Measurements from ENCODE around the gene NXPH1. TPM values are rescaled to one million over a fixed set of nuclear protein-coding genes. Genes with fewer than 3 reads are reported as not detected.

Gene NXPH1
- total RNA-seq, 1 donor from 2014 or later, result not detected

GRCh38 chr7:8684426-8684825 lies 251.0 kb downstream of the NXPH1 start:
- Histone ChIP-seq H3K27ac (no peak overlapping the region), H3K4me3 (no peak overlapping the region), H3F3A (ENCODE audit: low read depth) (no peaks in the 10 kb centered on the region), H4K20me1 (ENCODE audit: low read depth) (no peaks in the 10 kb centered on the region), H3K9ac (no peak overlapping the region), H3K9me3 (ENCODE audit: low read depth) (no peaks in the 10 kb centered on the region), H2AFZ (replicated peaks) (no peak overlapping the region), H3K36me3 (no peaks in the 10 kb centered on the region), H3K4me1 (no peaks in the 10 kb centered on the region), H3K27me3 (no peaks in the 10 kb centered on the region), H3K79me2 (ENCODE audit: low read depth) (no peaks in the 10 kb centered on the region), H3K4me2 (no peak overlapping the region)
- Mint-ChIP-seq H3K27me3 (ENCODE audit: insufficient read depth, low read depth) (no peaks in the 10 kb centered on the region), H3K36me3 (no peaks in the 10 kb centered on the region), H3K9me3 (no peaks in the 10 kb centered on the region), H3K27ac (no peak overlapping the region), H3K4me3 (no peak overlapping the region), H3K4me1 (no peaks in the 10 kb centered on the region)
- TF ChIP-seq EZH2phosphoT487 (IDR thresholded peaks at IDR 0.05) (no peak), EZH2 (IDR thresholded peaks at IDR 0.05) (no peak)
- TF ChIP-seq, protein P1, sequence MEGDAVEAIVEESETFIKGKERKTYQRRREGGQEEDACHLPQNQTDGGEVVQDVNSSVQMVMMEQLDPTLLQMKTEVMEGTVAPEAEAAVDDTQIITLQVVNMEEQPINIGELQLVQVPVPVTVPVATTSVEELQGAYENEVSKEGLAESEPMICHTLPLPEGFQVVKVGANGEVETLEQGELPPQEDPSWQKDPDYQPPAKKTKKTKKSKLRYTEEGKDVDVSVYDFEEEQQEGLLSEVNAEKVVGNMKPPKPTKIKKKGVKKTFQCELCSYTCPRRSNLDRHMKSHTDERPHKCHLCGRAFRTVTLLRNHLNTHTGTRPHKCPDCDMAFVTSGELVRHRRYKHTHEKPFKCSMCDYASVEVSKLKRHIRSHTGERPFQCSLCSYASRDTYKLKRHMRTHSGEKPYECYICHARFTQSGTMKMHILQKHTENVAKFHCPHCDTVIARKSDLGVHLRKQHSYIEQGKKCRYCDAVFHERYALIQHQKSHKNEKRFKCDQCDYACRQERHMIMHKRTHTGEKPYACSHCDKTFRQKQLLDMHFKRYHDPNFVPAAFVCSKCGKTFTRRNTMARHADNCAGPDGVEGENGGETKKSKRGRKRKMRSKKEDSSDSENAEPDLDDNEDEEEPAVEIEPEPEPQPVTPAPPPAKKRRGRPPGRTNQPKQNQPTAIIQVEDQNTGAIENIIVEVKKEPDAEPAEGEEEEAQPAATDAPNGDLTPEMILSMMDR (IDR thresholded peaks at IDR 0.05), result no peak
- DNase-seq (ENCODE audit: low spot score), result no peak

GRCh38 chr7:8699875-8700624 lies 266.6 kb downstream of the NXPH1 start:
- Histone ChIP-seq H3K27me3 (no peaks in the 10 kb centered on the region), H3K4me3 (no peak overlapping the region), H3K9ac (no peak overlapping the region), H3K4me2 (no peak overlapping the region), H2AFZ (replicated peaks) (no peak overlapping the region), H3K9me3 (ENCODE audit: low read depth) (no peaks in the 10 kb centered on the region), H3K4me1 (no peaks in the 10 kb centered on the region), H3K27ac (no peak overlapping the region), H3F3A (ENCODE audit: low read depth) (no peaks in the 10 kb centered on the region), H4K20me1 (ENCODE audit: low read depth) (no peaks in the 10 kb centered on the region), H3K36me3 (no peaks in the 10 kb centered on the region), H3K79me2 (ENCODE audit: low read depth) (no peaks in the 10 kb centered on the region)
- H3K9me3 Mint-ChIP-seq, result no peaks in the 10 kb centered on the region
- no peak overlapping the region for H3K4me3 Mint-ChIP-seq
- DNase-seq (ENCODE audit: low spot score), result no peak
- no peaks in the 10 kb centered on the region for H3K4me1 Mint-ChIP-seq
- no peaks in the 10 kb centered on the region for H3K36me3 Mint-ChIP-seq
- H3K27ac Mint-ChIP-seq, result no peak overlapping the region
- no peak for TF ChIP-seq EZH2 (IDR thresholded peaks at IDR 0.05)
- no peak for TF ChIP-seq EZH2phosphoT487 (IDR thresholded peaks at IDR 0.05)
- TF ChIP-seq, protein P1 (IDR thresholded peaks at IDR 0.05), result no peak
- peaks cover 3% of the 10 kb centered on the region for H3K27me3 Mint-ChIP-seq (ENCODE audit: insufficient read depth, low read depth)

- no peaks in the 10 kb centered on the region for H3K27me3 ChIP-seq
- no peak overlapping the region for H3K9ac ChIP-seq
- no peaks in the 10 kb centered on the region for H4K20me1 ChIP-seq (ENCODE audit: low read depth)
- Mint-ChIP-seq H3K27ac (no peak overlapping the region), H3K4me1 (no peaks in the 10 kb centered on the region), H3K9me3 (no peaks in the 10 kb centered on the region), H3K36me3 (no peaks in the 10 kb centered on the region), H3K4me3 (no peak overlapping the region), H3K27me3 (ENCODE audit: insufficient read depth, low read depth) (peaks cover 3% of the 10 kb centered on the region)
- H3K79me2 ChIP-seq (ENCODE audit: low read depth), result no peaks in the 10 kb centered on the region
- H3K4me1 ChIP-seq, result no peaks in the 10 kb centered on the region
- no peaks in the 10 kb centered on the region for H3K36me3 ChIP-seq
- no peak overlapping the region for H2AFZ ChIP-seq (replicated peaks)
- H3K9me3 ChIP-seq (ENCODE audit: low read depth), result no peaks in the 10 kb centered on the region
- H3K4me2 ChIP-seq, result no peak overlapping the region
- TF ChIP-seq, protein P1 (IDR thresholded peaks at IDR 0.05), result peak; percentile 43
- no peak for TF ChIP-seq EZH2 (IDR thresholded peaks at IDR 0.05)
- no peak overlapping the region for H3K27ac ChIP-seq
- H3K4me3 ChIP-seq, result no peak overlapping the region
- peak; percentile 17 for DNase-seq (ENCODE audit: low spot score)
- no peaks in the 10 kb centered on the region for H3F3A ChIP-seq (ENCODE audit: low read depth)
Measured at GRCh38 chr7:8702807-8703206, 269.4 kb downstream of the NXPH1 start.
